Amniotic epithelial cell (primary cell): Measurements from ENCODE around the gene CHD5.
A peak's percentile ranks its signal among the peaks of the same experiment; 100 is the strongest.

ENCODE experiments used
- DNase-seq: peaks from one replicate; pipeline ENCODE4 v3.0.0-alpha.2; 2010; ENCODE audit warnings: low read depth

CHD5 gene

GRCh38 chr1:6057170-6057845, 122.8 kb downstream of the CHD5 start:
- no peak for DNase-seq

- DNase-seq: no peak
These were observed 123.6 kb downstream of the CHD5 start for GRCh38 chr1:6056572-6056948.

GRCh38 chr1:6054596-6054995, 125.5 kb downstream of the CHD5 start:
- no peak for DNase-seq

- no peak for DNase-seq
These were observed 126.9 kb downstream of the CHD5 start for GRCh38 chr1:6053206-6053546.

DNA sequence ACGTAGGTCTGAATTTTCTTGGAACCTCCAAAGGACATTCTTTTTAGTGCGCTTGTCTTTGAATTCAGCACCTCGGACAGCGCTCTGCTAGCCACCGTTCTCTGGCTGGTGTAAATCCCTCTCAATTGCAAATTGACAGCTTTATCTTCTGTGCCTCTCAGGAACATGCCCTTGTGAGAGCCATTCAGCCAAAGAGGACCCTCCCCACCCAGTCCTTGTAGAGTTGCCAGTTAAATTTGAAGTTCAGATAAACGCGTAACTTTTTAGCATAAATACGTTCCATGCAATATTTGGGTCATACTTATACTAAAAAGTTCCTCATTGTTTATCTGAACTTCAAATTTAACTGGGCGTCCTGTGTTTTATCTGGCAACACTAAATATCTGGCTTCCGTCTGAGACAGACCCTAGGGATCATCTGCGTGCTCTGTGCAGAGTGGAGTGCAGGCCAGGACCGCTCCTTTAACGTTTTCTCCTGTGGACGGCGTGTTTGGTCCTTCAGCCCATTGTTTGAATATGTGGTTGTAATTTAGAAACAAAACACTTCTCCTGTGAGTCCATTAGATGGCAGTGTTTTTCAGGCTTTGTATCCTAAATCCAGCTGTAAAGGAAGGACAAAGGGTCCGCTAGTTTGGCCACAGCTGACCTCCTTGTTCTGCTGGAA, 127.4 kb downstream of the CHD5 start:
- DNase-seq: peak; percentile 61
